Measurements from ENCODE around the gene LRRC4. TPM values are rescaled to one million over a fixed set of nuclear protein-coding genes. Genes with fewer than 3 reads are reported as not detected.

The LRRC4 gene
- total RNA-seq = under 0.01 TPM in 2 replicates

GRCh38 chr7:128030654-128031611, at the start of gene LRRC4:
Gene LRRC4 (minus strand): TSS chr7:128031437. CDS start chr7:128030640, 797 bp downstream.

Other genes with a start within 250 kb of the LRRC4 start
- gene LEP, start 209.8 kb upstream of the LRRC4 start, total RNA-seq = under 0.01 TPM in 1 of 2 replicates, not detected in the other